Sigmoid colon (tissue), 7 donors: ENCODE results near the gene QRFP. TPM values are rescaled to one million over a fixed set of nuclear protein-coding genes. Genes with fewer than 3 reads are reported as not detected.
A peak's percentile ranks its signal among the peaks of the same experiment; 100 is the strongest.

Experiments used
- DNase-seq: peaks from one replicate; pipeline ENCODE4 v3.0.0-alpha.2; 2019
- H3K27ac ChIP-seq, 4 donors: fragments of 200-600 bp; sonication (generic); one replicate each; pipeline ENCODE4 v1.5.1; 2016 to 2019; ENCODE audit warnings: mild to moderate bottlenecking in 1 of 4
- H3K27me3 ChIP-seq, 3 donors: fragments of 200-600 bp; sonication (generic); one replicate each; pipeline ENCODE4 v1.5.1; 2019; ENCODE audit warnings: mild to moderate bottlenecking in 1 of 3
- H3K36me3 ChIP-seq, 4 donors: fragments of 200-600 bp; sonication (generic); one replicate each; pipeline ENCODE4 v1.5.1; 2016 to 2019
- H3K4me1 ChIP-seq, 4 donors: fragments of 200-600 bp; sonication (generic); one replicate each; pipeline ENCODE4 v1.5.1; 2017 to 2019
- H3K4me3 ChIP-seq, 4 donors: fragments of 200-600 bp; sonication (generic); one replicate each; pipeline ENCODE4 v1.5.1; 2017 to 2019; ENCODE audit warnings: mild to moderate bottlenecking in 2 of 4, moderate library complexity in 1 of 4
- H3K9me3 ChIP-seq, 4 donors: fragments of 200-600 bp in 3 of 4; sonication (generic) in 3 of 4; one replicate each; pipeline versions ENCODE4 v1.5.1 to v1.6.1; 2013 to 2019
- EP300 ChIP-seq, 4 donors: sonication (generic); formaldehyde crosslinking; IDR thresholded peaks; one replicate each; pipeline ENCODE4 v1.6.1; 2017; ENCODE audit warnings: antibody characterized with exemption in 4 of 4
- POLR2A ChIP-seq, 2 donors: fragments of 450-650 bp; IDR thresholded peaks; one replicate each; pipeline ENCODE4 v1.6.1; 2016; ENCODE audit warnings: antibody characterized with exemption in 2 of 2, mild to moderate bottlenecking in 2 of 2, moderate library complexity in 2 of 2
- POLR2AphosphoS5 ChIP-seq, 4 donors: sonication (generic); formaldehyde crosslinking; IDR thresholded peaks; one replicate each; pipeline ENCODE4 v1.6.1; 2017; ENCODE audit warnings: antibody characterized with exemption in 4 of 4
- WGBS, 2 donors: extraction: QIAGEN DNeasy Blood & Tissue Kit; methylation state at CpG; one replicate each; pipeline ENCODE4 v1.1.7; 2013; 5-methylcytosine and 5-hydroxymethylcytosine counted together
- intact Hi-C: fragments of 100-400 bp; cut with DNase I; formaldehyde crosslinking; loops from one replicate; pipeline ENCODE4 v1.15.1; 2023
- polyA plus RNA-seq, 3 donors: library from polyadenylated mRNA; stranded (reverse); fragments of 200-250 nt; gene quantifications; one replicate each; pipeline ENCODE4 v1.2.3, GENCODE V29; 2013
- total RNA-seq, 4 donors: library from RNA; depleted of rRNA; stranded (reverse); fragments of >200 nt; gene quantifications; one replicate each; pipeline ENCODE4 v1.1.0, GENCODE V29; 2016
- TF ChIP-seq, protein P1 (sequence below), 4 experiments: fragments of 450-650 bp in 3 of 4; fragments of 200-600 bp in 1 of 4; IDR thresholded peaks; one replicate each; pipeline ENCODE4 v1.5.1; 2016 to 2019; ENCODE audit warnings: antibody characterized with exemption in 4 of 4, mild to moderate bottlenecking in 3 of 4, moderate library complexity in 2 of 4
- donor health status: healthy with polysubstance abuse.
- donor health status: Bipolar disorder and iron deficiency.
- donor health status: healthy.

QRFP gene
- total and polyA plus RNA-seq, 7 donors: 0.20 TPM; not detected in 6

DNA sequence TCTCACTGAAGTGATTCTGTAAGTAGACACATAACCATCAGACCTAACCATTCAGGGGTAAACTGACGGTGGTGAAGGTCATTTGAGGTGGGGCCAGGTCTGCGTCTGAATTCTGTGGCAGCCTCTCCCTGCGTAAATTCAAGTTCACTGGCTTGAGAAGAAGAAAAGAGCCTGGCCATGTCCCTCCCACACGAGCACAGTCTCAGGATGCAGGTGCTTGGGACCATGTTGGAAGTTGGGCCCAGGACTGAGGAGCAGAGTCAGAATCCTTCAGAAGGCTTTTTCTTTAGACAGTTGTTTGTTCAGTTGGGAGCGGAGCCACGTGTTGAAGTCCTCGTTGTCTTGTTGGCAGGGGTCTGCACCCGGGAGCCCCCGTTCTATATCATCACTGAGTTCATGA lies 24.1 kb downstream of the QRFP start:
- intact Hi-C loops: no loop called here
- DNase-seq: no peak
- peaks cover 0 to 66% (median 62%) of the 10 kb centered on the region in 4 donors for H3K4me1 ChIP-seq

DNA sequence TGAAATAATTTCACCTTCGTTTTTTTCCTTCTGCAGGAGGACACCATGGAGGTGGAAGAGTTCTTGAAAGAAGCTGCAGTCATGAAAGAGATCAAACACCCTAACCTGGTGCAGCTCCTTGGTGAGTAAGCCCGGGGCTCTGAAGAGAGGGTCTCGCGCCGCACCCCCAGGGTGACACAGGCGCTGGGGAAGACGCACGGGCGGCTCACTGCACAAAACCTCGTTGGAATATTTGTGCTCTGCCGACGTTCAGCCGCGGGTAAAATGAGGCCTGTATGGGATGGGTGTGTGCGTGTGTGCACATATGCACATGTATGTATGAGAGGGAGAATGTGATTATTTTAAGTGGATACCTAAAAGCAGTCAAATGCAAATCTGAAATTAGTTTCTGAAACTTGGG lies 24.5 kb downstream of the QRFP start:
- H3K9me3 ChIP-seq: no peaks in the 10 kb centered on the region
- H3K27ac ChIP-seq: peak overlapping the region in 3 of 4 donors; percentile 64 to 89 (median 73)
- intact Hi-C loops: no loop called here
- no peaks in the 10 kb centered on the region for H3K27me3 ChIP-seq
- H3K36me3 ChIP-seq: peaks cover 21 to 91% (median 41%) of the 10 kb centered on the region in 4 donors
- TF ChIP-seq POLR2A (IDR thresholded peaks at IDR 0.05): no peak
- TF ChIP-seq EP300 (IDR thresholded peaks at IDR 0.05): no peak
- TF ChIP-seq POLR2AphosphoS5 (IDR thresholded peaks at IDR 0.05): no peak
- TF ChIP-seq, protein P1, sequence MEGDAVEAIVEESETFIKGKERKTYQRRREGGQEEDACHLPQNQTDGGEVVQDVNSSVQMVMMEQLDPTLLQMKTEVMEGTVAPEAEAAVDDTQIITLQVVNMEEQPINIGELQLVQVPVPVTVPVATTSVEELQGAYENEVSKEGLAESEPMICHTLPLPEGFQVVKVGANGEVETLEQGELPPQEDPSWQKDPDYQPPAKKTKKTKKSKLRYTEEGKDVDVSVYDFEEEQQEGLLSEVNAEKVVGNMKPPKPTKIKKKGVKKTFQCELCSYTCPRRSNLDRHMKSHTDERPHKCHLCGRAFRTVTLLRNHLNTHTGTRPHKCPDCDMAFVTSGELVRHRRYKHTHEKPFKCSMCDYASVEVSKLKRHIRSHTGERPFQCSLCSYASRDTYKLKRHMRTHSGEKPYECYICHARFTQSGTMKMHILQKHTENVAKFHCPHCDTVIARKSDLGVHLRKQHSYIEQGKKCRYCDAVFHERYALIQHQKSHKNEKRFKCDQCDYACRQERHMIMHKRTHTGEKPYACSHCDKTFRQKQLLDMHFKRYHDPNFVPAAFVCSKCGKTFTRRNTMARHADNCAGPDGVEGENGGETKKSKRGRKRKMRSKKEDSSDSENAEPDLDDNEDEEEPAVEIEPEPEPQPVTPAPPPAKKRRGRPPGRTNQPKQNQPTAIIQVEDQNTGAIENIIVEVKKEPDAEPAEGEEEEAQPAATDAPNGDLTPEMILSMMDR (IDR thresholded peaks at IDR 0.05): no peak
- WGBS, 2 donors: 76 to 89% methylated on average over 15 of the region's 15 CpGs
- DNase-seq: no peak
- peaks cover 0 to 71% (median 66%) of the 10 kb centered on the region in 4 donors for H3K4me1 ChIP-seq
- no peak overlapping the region for H3K4me3 ChIP-seq

More for the DNA sequence above, 24.1 kb downstream of the QRFP start:
- Histone ChIP-seq H3K27me3 (no peaks in the 10 kb centered on the region), H3K4me3 (no peak overlapping the region), H3K27ac (peak overlapping the region; percentile 59 to 73 (median 68)), H3K36me3 (peaks cover 21 to 95% (median 42%) of the 10 kb centered on the region in 4 donors), H3K9me3 (no peaks in the 10 kb centered on the region)
- no peak for TF ChIP-seq EP300 (IDR thresholded peaks at IDR 0.05)
- no peak for TF ChIP-seq POLR2AphosphoS5 (IDR thresholded peaks at IDR 0.05)
- TF ChIP-seq POLR2A (IDR thresholded peaks at IDR 0.05): no peak
- TF ChIP-seq, protein P1 (IDR thresholded peaks at IDR 0.05): no peak
- 32 to 77% methylated on average over 9 of the region's 9 CpGs for WGBS, 2 donors

- Histone ChIP-seq H3K36me3 (peaks cover 21 to 86% (median 41%) of the 10 kb centered on the region in 4 donors), H3K4me3 (no peak overlapping the region), H3K27ac (peak overlapping the region in 3 of 4 donors; percentile 21 to 95 (median 89)), H3K9me3 (no peaks in the 10 kb centered on the region), H3K27me3 (no peaks in the 10 kb centered on the region), H3K4me1 (peaks cover 0 to 76% (median 72%) of the 10 kb centered on the region in 4 donors)
- DNase-seq: no peak
- 86% methylated on average over 10 of the region's 10 CpGs for WGBS, 2 donors
- intact Hi-C loops: no loop called here
- no peak for TF ChIP-seq EP300 (IDR thresholded peaks at IDR 0.05)
- TF ChIP-seq POLR2A (IDR thresholded peaks at IDR 0.05): no peak
- TF ChIP-seq, protein P1 (IDR thresholded peaks at IDR 0.05): no peak
- TF ChIP-seq POLR2AphosphoS5 (IDR thresholded peaks at IDR 0.05): no peak
Measured at GRCh38 chr9:130871395-130872062, 25.1 kb downstream of the QRFP start.

GRCh38 chr9:130870491-130871381 lies 25.9 kb downstream of the QRFP start:
- no peak overlapping the region for H3K4me3 ChIP-seq
- peak overlapping the region in 3 of 4 donors; percentile 21 to 95 (median 89) for H3K27ac ChIP-seq
- WGBS, 2 donors: 88 to 91% methylated on average over 17 of the region's 17 CpGs
- intact Hi-C loops: no loop called here
- no peaks in the 10 kb centered on the region for H3K27me3 ChIP-seq
- no peaks in the 10 kb centered on the region for H3K9me3 ChIP-seq
- DNase-seq: no peak
- no peak for TF ChIP-seq EP300 (IDR thresholded peaks at IDR 0.05)
- no peak for TF ChIP-seq POLR2AphosphoS5 (IDR thresholded peaks at IDR 0.05)
- TF ChIP-seq, protein P1 (IDR thresholded peaks at IDR 0.05): no peak
- no peak for TF ChIP-seq POLR2A (IDR thresholded peaks at IDR 0.05)
- peaks cover 21 to 81% (median 43%) of the 10 kb centered on the region in 4 donors for H3K36me3 ChIP-seq
- H3K4me1 ChIP-seq: peaks cover 0 to 84% (median 80%) of the 10 kb centered on the region in 4 donors
